Endothelial cell of umbilical vein (primary cell): Measurements from ENCODE around the gene IL1RL2. TPM values are rescaled to one million over a fixed set of nuclear protein-coding genes. Genes with fewer than 3 reads are reported as not detected.

ENCODE experiments used
- BruUV-seq: library from RNA; stranded (reverse); fragments of 400-500 nt; replicated peaks from 2 replicates; lab custom pipeline; 2021; lab: Mats Ljungman, UMichigan
- CTCF ChIA-PET: fragments of 300-600, 350-600 bp; sonication (Branson Sonifier 250); formaldehyde crosslinking; loops from one replicate; lab custom pipeline; 2021; ENCODE audit warnings: antibody characterized with exemption, inconsistent platforms; lab: Charles Lee
- POLR2A ChIA-PET: fragments of 300-600, 350-600 bp; sonication (Branson Sonifier 250); formaldehyde crosslinking; loops from one replicate; lab custom pipeline; 2021; ENCODE audit warnings: antibody characterized with exemption, inconsistent platforms; lab: Charles Lee
- DNase-seq: peaks from one replicate; pipeline ENCODE4 v3.0.0-alpha.2; 2011; ENCODE audit warnings: low read depth, low spot score
- FAIRE-seq: peaks from 2 replicates; lab custom pipeline; 2011; peaks lifted over from hg19 to GRCh38; lab: Jason Lieb, UNC
- H2AFZ ChIP-seq: 2 replicates; pipeline ENCODE4 v1.6.0; 2012; ENCODE audit warnings: low read depth, low read length, control low read depth, inconsistent platforms
- H3K27ac ChIP-seq: 2 replicates; pipeline ENCODE4 v1.5.1; 2011; ENCODE audit warnings: low read depth, mild to moderate bottlenecking, control low read depth, low read length, moderate library complexity; ENCODE audit not compliant: insufficient read depth
- H3K27me3 ChIP-seq, 2 experiments: 2 replicates each; pipeline versions ENCODE4 v1.6.0 to v1.6.1; 2011; ENCODE audit warnings: low read length in 2 of 2, mixed read lengths in 1 of 2; ENCODE audit not compliant: control insufficient read depth in 2 of 2, insufficient read depth in 2 of 2
- H3K36me3 ChIP-seq, 2 experiments: 2 replicates in 1 of 2; 3 replicates in 1 of 2; pipeline ENCODE4 v1.5.1; 2011; ENCODE audit warnings: low read length in 2 of 2, mild to moderate bottlenecking in 1 of 2, moderate library complexity in 1 of 2; ENCODE audit not compliant: control insufficient read depth in 2 of 2, insufficient read depth in 2 of 2; ENCODE audit errors: extremely low read depth in 1 of 2
- H3K4me1 ChIP-seq: 3 replicates; pipeline ENCODE4 v1.5.1; 2011; ENCODE audit warnings: mild to moderate bottlenecking, low read length; ENCODE audit not compliant: control insufficient read depth, insufficient read depth; ENCODE audit errors: extremely low read depth
- H3K4me2 ChIP-seq: 2 replicates; pipeline ENCODE4 v1.6.1; 2011; ENCODE audit warnings: low read length, control low read depth, mixed read lengths; ENCODE audit not compliant: insufficient read depth
- H3K4me3 ChIP-seq, 3 experiments: fragments of 200-600 bp in 1 of 3; sonication (generic), shearing (Covaris generic) in 1 of 3; replicated peaks in 1 of 3; 2 replicates each; pipeline ENCODE4 v1.5.1; 2011 to 2016; ENCODE audit warnings: control low read depth in 3 of 3, low read length in 3 of 3, mild to moderate bottlenecking in 2 of 3, inconsistent platforms in 1 of 3, low read depth in 1 of 3, moderate library complexity in 1 of 3; ENCODE audit not compliant: insufficient read depth in 1 of 3
- H3K79me2 ChIP-seq: 2 replicates; pipeline ENCODE4 v1.6.0; 2012; ENCODE audit warnings: low read length, inconsistent platforms; ENCODE audit not compliant: control insufficient read depth, insufficient read depth
- H3K9ac ChIP-seq: replicated peaks from 2 replicates; pipeline ENCODE3; 2011; ENCODE audit warnings: low read length, control low read depth; ENCODE audit not compliant: insufficient read depth; ENCODE audit errors: extremely low read depth
- H3K9me1 ChIP-seq: replicated peaks from 3 replicates; pipeline ENCODE4 v1.6.0; 2011; ENCODE audit warnings: mild to moderate bottlenecking, low read length; ENCODE audit not compliant: control insufficient read depth, insufficient read depth; ENCODE audit errors: extremely low read depth
- H3K9me3 ChIP-seq: replicated peaks from 2 replicates; pipeline ENCODE4 v1.5.1; 2012; ENCODE audit warnings: low read length, inconsistent platforms; ENCODE audit not compliant: control insufficient read depth, insufficient read depth
- H4K20me1 ChIP-seq: replicated peaks from 2 replicates; pipeline ENCODE3; 2011; ENCODE audit warnings: mild to moderate bottlenecking, low read length; ENCODE audit not compliant: control insufficient read depth, insufficient read depth; ENCODE audit errors: extremely low read depth
- CTCF ChIP-seq, 2 donors: IDR thresholded peaks; 1 replicate in 1 of 2; 2 replicates in 1 of 2; pipeline ENCODE4 v1.5.1; 2011; ENCODE audit warnings: low read length in 2 of 2, mild to moderate bottlenecking in 2 of 2, moderate library complexity in 2 of 2, control low read depth in 1 of 2, inconsistent platforms in 1 of 2, low read depth in 1 of 2; ENCODE audit not compliant: insufficient read depth in 1 of 2; ENCODE audit errors: extremely low read depth in 1 of 2
- GATA2 ChIP-seq: IDR thresholded peaks from 2 replicates; pipeline ENCODE4 v1.7.0; 2011; ENCODE audit warnings: low read depth, mild to moderate bottlenecking, moderate library complexity, mixed read lengths, low read length; ENCODE audit not compliant: insufficient read length, insufficient read depth
- POLR2A ChIP-seq: IDR thresholded peaks from 2 replicates; pipeline ENCODE4 v1.6.1; 2012; ENCODE audit warnings: low read depth, mild to moderate bottlenecking, control low read depth, low read length
- POLR2AphosphoS5 ChIP-seq: IDR thresholded peaks from 2 replicates; pipeline ENCODE4 v1.6.1; 2012; ENCODE audit warnings: low read depth, mild to moderate bottlenecking, control low read depth, low read length, moderate library complexity; ENCODE audit not compliant: insufficient read depth
- dilution Hi-C: fragments of 300-500 bp; cut with MboI; formaldehyde crosslinking; loops from one replicate; pipeline ENCODE4 v1.15.0; 2019; ENCODE audit warnings: low sequenced_read_pairs; ENCODE audit not compliant: extremely low pct_ligation_motif_present
- intact Hi-C: fragments of 100-400 bp; cut with micrococcal nuclease; formaldehyde crosslinking; loops from one replicate; pipeline ENCODE4 v1.10.0; 2022
- polyA plus RNA-seq, 4 experiments: library from polyadenylated mRNA; depleted of rRNA in 3 of 4; stranded (reverse) in 3 of 4; unstranded in 1 of 4; fragments of >200 nt; gene quantifications; 2 replicates each; pipeline versions ENCODE4 v1.2.1 to v1.2.3, GENCODE V29; 2011 to 2012; ENCODE audit warnings: missing spikeins in 1 of 4
- total RNA-seq: library from RNA; stranded (reverse); gene quantifications from 2 replicates; pipeline ENCODE4 v1.2.3, GENCODE V29; 2021

IL1RL2 gene
- total and polyA plus RNA-seq, 2 donors (not counting 3 experiments of a cell fraction or from before 2014, with no cell fraction given): 0.11 TPM; not detected in 1

- Histone ChIP-seq H3K4me3 (no peak overlapping the region), H4K20me1 (no peaks in the 10 kb centered on the region), H3K36me3 (no peaks in the 10 kb centered on the region), H3K9me1 (no peaks in the 10 kb centered on the region), H3K27ac (no peak overlapping the region), H3K9me3 (no peaks in the 10 kb centered on the region), H3K9ac (no peak overlapping the region), H3K79me2 (no peaks in the 10 kb centered on the region), H3K4me1 (peaks cover 18% of the 10 kb centered on the region), H3K27me3 (no peaks in the 10 kb centered on the region), H3K4me2 (no peak overlapping the region), H2AFZ (no peak overlapping the region)
- TF ChIP-seq POLR2AphosphoS5 (no peak), GATA2 (peak; percentile 31)
- BruUV-seq: no TSS peak
- peak; percentile 14 for DNase-seq
- ChIA-PET CTCF (interaction anchor here (1.2 to 3.1 kb wide), 3 partner anchors 43 to 164 kb away, joined by 3 to 23 read pairs (median 6); no protein-coding TSS in a partner anchor), POLR2A (no interaction called here)
- dilution Hi-C loops: no loop called here
- no peak for FAIRE-seq
- intact Hi-C loops: loop anchor here (2.0 kb wide), 2 partner anchors 56 to 164 kb away; no protein-coding TSS in a partner anchor
Measured at GRCh38 chr2:102184568-102184967, 2.3 kb upstream of the IL1RL2 start.

- Histone ChIP-seq H3K9ac (no peak overlapping the region), H3K4me2 (peak overlapping the region; percentile 16), H3K4me1 (peaks cover 18% of the 10 kb centered on the region), H3K4me3 (no peak overlapping the region), H3K9me1 (no peaks in the 10 kb centered on the region), H4K20me1 (no peaks in the 10 kb centered on the region), H3K27ac (no peak overlapping the region), H2AFZ (peak overlapping the region; percentile 26), H3K36me3 (no peaks in the 10 kb centered on the region), H3K9me3 (no peaks in the 10 kb centered on the region), H3K27me3 (no peaks in the 10 kb centered on the region), H3K79me2 (no peaks in the 10 kb centered on the region)
- FAIRE-seq (peak; percentile 65), DNase-seq (peak; percentile 62)
- dilution Hi-C loops: no loop called here
- ChIA-PET CTCF (interaction anchor here (1.5 to 3.1 kb wide), 4 partner anchors 9 to 165 kb away, joined by 4 to 23 read pairs (median 6); no protein-coding TSS in a partner anchor), POLR2A (no interaction called here)
- intact Hi-C loops: loop anchor here (1.0 to 5.0 kb wide), 4 partner anchors 55 to 257 kb away; no protein-coding TSS in a partner anchor
- TF ChIP-seq CTCF (IDR thresholded peaks at IDR 0.05; ENCODE audit: extremely low read depth in 1 of 2, insufficient read depth in 1 of 2, low read depth in 1 of 2, low read length in 2 of 2) (peak; percentile 41 to 56), POLR2A (no peak)
- BruUV-seq: no TSS peak
Measured at GRCh38 chr2:102185347-102185746, 1.5 kb upstream of the IL1RL2 start.
